Stomach smooth muscle (tissue), 2 donors: Measurements from ENCODE around the gene TCF7L1.
"Not testable (repeated sequence)": the region's sequence is repeated elsewhere in the genome, so short reads cannot be mapped to it uniquely, and the experiment has no call there.

Experiments
- H3K27ac ChIP-seq: one replicate; pipeline ENCODE4 v1.7.0; 2013; ENCODE audit warnings: mild to moderate bottlenecking, low read length, inconsistent platforms
- H3K27me3 ChIP-seq, 2 donors: one replicate each; pipeline ENCODE4 v1.7.0; 2013; ENCODE audit warnings: low read length in 2 of 2; ENCODE audit not compliant: insufficient read depth in 2 of 2, control insufficient read depth in 1 of 2
- H3K36me3 ChIP-seq, 2 donors: one replicate each; pipeline ENCODE4 v1.7.0; 2013; ENCODE audit warnings: low read length in 2 of 2; ENCODE audit not compliant: control insufficient read depth in 2 of 2, insufficient read depth in 2 of 2
- H3K4me1 ChIP-seq: one replicate; pipeline ENCODE4 v1.7.0; 2013; ENCODE audit warnings: low read length; ENCODE audit not compliant: control insufficient read depth, insufficient read depth
- H3K4me3 ChIP-seq, 2 donors: one replicate each; pipeline ENCODE4 v1.7.0; 2013; ENCODE audit warnings: low read length in 2 of 2
- H3K9ac ChIP-seq, 2 donors: one replicate each; pipeline ENCODE4 v1.7.0; 2013; ENCODE audit warnings: low read length in 2 of 2, mild to moderate bottlenecking in 1 of 2
- H3K9me3 ChIP-seq, 2 donors: one replicate each; pipeline ENCODE4 v1.7.0; 2013; ENCODE audit warnings: low read length in 2 of 2; ENCODE audit not compliant: control insufficient read depth in 2 of 2
- donor health status: healthy.
- donor health status: Pancreatic carcinoma.

Gene TCF7L1

GRCh38 chr2:85210511-85210910 is 77.3 kb downstream of the TCF7L1 start:
- H3K4me3 ChIP-seq, result no peak overlapping the region
- H3K4me1 ChIP-seq, result peaks cover 30% of the 10 kb centered on the region
- H3K36me3 ChIP-seq, result no peaks in the 10 kb centered on the region
- H3K9ac ChIP-seq, result no peak overlapping the region
- no peaks in the 10 kb centered on the region for H3K9me3 ChIP-seq
- H3K27ac ChIP-seq, result no peak overlapping the region
- no peaks in the 10 kb centered on the region for H3K27me3 ChIP-seq

GRCh38 chr2:85211606-85212005 is 78.4 kb downstream of the TCF7L1 start:
- H3K36me3 ChIP-seq, H3K9me3 ChIP-seq: not testable (repeated sequence)

GRCh38 chr2:85212841-85213240 is 79.6 kb downstream of the TCF7L1 start:
- Histone ChIP-seq H3K4me1 (peaks cover 44% of the 10 kb centered on the region), H3K4me3 (no peak overlapping the region), H3K27ac (no peak overlapping the region), H3K36me3 (no peaks in the 10 kb centered on the region), H3K27me3 (no peaks in the 10 kb centered on the region), H3K9ac (no peak overlapping the region), H3K9me3 (no peaks in the 10 kb centered on the region)

More at GRCh38 chr2:85211606-85212005, 78.4 kb downstream of the TCF7L1 start:
- H3K27ac ChIP-seq, H3K27me3 ChIP-seq, H3K4me3 ChIP-seq, H3K9ac ChIP-seq: not testable (repeated sequence)
- peaks cover 40% of the 10 kb centered on the region for H3K4me1 ChIP-seq

- no peak overlapping the region for H3K9ac ChIP-seq
- H3K36me3 ChIP-seq, result no peaks in the 10 kb centered on the region
- no peaks in the 10 kb centered on the region for H3K9me3 ChIP-seq
- H3K4me1 ChIP-seq, result peaks cover 44% of the 10 kb centered on the region
- peak overlapping the region; percentile 24 for H3K27ac ChIP-seq
- H3K4me3 ChIP-seq, result peak overlapping the region in 1 of 2 donors; percentile 15
- no peaks in the 10 kb centered on the region for H3K27me3 ChIP-seq
Measured at GRCh38 chr2:85213404-85213803, 80.2 kb downstream of the TCF7L1 start.

- H3K9me3 ChIP-seq, result no peaks in the 10 kb centered on the region
- peaks cover 44% of the 10 kb centered on the region for H3K4me1 ChIP-seq
- no peaks in the 10 kb centered on the region for H3K27me3 ChIP-seq
- no peaks in the 10 kb centered on the region for H3K36me3 ChIP-seq
- peak overlapping the region; percentile 24 for H3K27ac ChIP-seq
- peak overlapping the region; percentile 15 to 19 for H3K4me3 ChIP-seq
- H3K9ac ChIP-seq, result no peak overlapping the region
Measured at GRCh38 chr2:85213901-85214512, 80.8 kb downstream of the TCF7L1 start.

- no peak overlapping the region for H3K9ac ChIP-seq
- H3K27ac ChIP-seq, result peak overlapping the region; percentile 31
- H3K27me3 ChIP-seq, result no peaks in the 10 kb centered on the region
- H3K9me3 ChIP-seq, result no peaks in the 10 kb centered on the region
- peak overlapping the region; percentile 19 to 49 for H3K4me3 ChIP-seq
- no peaks in the 10 kb centered on the region for H3K36me3 ChIP-seq
- peaks cover 44% of the 10 kb centered on the region for H3K4me1 ChIP-seq
Measured at GRCh38 chr2:85215081-85215447, 81.9 kb downstream of the TCF7L1 start.

- H3K27ac ChIP-seq, result peak overlapping the region; percentile 81
- peak overlapping the region; percentile 51 to 61 for H3K4me3 ChIP-seq
Measured at GRCh38 chr2:85215448-85216401, 82.5 kb downstream of the TCF7L1 start.

GRCh38 chr2:85216927-85217326 is 83.7 kb downstream of the TCF7L1 start:
- Histone ChIP-seq H3K4me1 (peaks cover 44% of the 10 kb centered on the region), H3K9ac (no peak overlapping the region), H3K27ac (peak overlapping the region; percentile 81), H3K27me3 (no peaks in the 10 kb centered on the region), H3K4me3 (peak overlapping the region in 1 of 2 donors; percentile 15), H3K36me3 (no peaks in the 10 kb centered on the region), H3K9me3 (no peaks in the 10 kb centered on the region)

More at GRCh38 chr2:85215448-85216401, 82.5 kb downstream of the TCF7L1 start:
- no peaks in the 10 kb centered on the region for H3K27me3 ChIP-seq
- H3K36me3 ChIP-seq, result no peaks in the 10 kb centered on the region
- peaks cover 44% of the 10 kb centered on the region for H3K4me1 ChIP-seq
- no peaks in the 10 kb centered on the region for H3K9me3 ChIP-seq
- H3K9ac ChIP-seq, result peak overlapping the region; percentile 42 to 58

- Histone ChIP-seq H3K9me3 (no peaks in the 10 kb centered on the region), H3K27ac (no peak overlapping the region), H3K36me3 (no peaks in the 10 kb centered on the region), H3K4me1 (peaks cover 11% of the 10 kb centered on the region), H3K27me3 (no peaks in the 10 kb centered on the region), H3K9ac (no peak overlapping the region), H3K4me3 (no peak overlapping the region)
Measured at GRCh38 chr2:85221067-85221691, 88.0 kb downstream of the TCF7L1 start.

GRCh38 chr2:85222792-85223191 is 89.6 kb downstream of the TCF7L1 start:
- Histone ChIP-seq H3K27ac (no peak overlapping the region), H3K9ac (no peak overlapping the region), H3K4me3 (no peak overlapping the region), H3K4me1 (peaks cover 3% of the 10 kb centered on the region), H3K9me3 (no peaks in the 10 kb centered on the region), H3K36me3 (no peaks in the 10 kb centered on the region), H3K27me3 (no peaks in the 10 kb centered on the region)
